NCI-H2029 (cell line): ENCODE data around the gene MAP2K3.
"Not testable (repeated sequence)": the region's sequence is repeated elsewhere in the genome, so short reads cannot be mapped to it uniquely, and the experiment has no call there.

Experiments
- DNase-seq: peaks from one replicate; lab custom pipeline; 2025; lab: John Stamatoyannopoulos, UW

Gene MAP2K3

GRCh38 chr17:21310061-21310765 is 25.7 kb downstream of the MAP2K3 start:
- DNase-seq = not testable (repeated sequence)

DNA sequence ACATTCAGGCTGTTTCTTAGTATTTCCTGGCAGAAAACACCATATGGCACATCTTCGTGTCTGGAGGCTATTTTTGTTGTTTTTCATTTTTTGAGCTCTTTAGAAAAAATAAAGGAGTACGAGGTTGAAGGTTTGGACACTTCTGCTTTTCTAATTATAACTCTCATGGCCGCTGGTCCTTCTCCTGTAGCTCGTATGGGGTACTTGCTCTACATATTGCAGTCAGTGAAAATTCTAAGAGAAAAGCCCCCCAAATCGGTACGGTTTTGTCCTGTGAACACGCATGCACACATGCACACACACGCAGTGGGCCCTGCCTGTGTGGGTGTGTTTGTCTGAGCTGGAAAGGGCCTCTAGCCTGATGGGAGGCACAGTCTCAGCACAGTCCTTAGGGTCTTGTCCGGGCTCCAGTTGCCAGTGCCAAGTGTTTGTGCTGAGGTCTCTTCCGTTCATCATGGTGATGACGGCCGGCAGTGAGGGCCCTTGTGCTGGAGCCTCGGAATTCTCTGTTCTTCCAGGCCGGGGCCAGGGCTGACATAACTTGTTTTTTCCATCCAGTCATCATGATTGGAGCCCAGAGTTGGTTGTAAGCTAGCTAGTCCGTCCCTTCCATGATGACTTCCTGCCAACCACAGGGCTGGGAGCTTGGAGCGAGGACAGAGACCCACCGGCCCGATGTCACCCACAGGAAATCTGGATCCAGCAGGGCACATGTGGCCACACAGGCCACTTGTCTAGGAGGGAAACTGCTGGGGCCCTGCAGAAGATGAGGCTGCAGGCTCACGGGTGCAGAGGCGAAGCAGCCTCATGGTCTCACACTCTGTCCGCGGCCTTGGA is 26.5 kb downstream of the MAP2K3 start:
- DNase-seq = not testable (repeated sequence)

- no peak for DNase-seq
Measured at GRCh38 chr17:21313320-21313719, 28.8 kb downstream of the MAP2K3 start.

GRCh38 chr17:21313761-21314160 is 29.2 kb downstream of the MAP2K3 start:
- DNase-seq = not testable (repeated sequence)

DNA sequence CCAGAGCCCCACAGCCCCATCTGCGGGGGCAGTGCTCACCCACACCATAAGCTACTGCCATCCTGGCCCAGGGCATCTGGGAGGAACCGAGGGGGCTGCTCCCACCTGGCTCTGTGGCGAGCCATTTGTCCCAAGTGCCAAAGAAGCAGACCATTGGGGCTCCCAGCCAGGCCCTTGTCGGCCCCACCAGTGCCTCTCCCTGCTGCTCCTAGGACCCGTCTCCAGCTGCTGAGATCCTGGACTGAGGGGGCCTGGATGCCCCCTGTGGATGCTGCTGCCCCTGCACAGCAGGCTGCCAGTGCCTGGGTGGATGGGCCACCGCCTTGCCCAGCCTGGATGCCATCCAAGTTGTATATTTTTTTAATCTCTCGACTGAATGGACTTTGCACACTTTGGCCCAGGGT is 29.8 kb downstream of the MAP2K3 start:
- DNase-seq = not testable (repeated sequence)

- not testable (repeated sequence) for DNase-seq
Measured at GRCh38 chr17:21314701-21315111, 30.2 kb downstream of the MAP2K3 start.

- DNase-seq = not testable (repeated sequence)
Measured at GRCh38 chr17:21315246-21316000, 30.9 kb downstream of the MAP2K3 start.

DNA sequence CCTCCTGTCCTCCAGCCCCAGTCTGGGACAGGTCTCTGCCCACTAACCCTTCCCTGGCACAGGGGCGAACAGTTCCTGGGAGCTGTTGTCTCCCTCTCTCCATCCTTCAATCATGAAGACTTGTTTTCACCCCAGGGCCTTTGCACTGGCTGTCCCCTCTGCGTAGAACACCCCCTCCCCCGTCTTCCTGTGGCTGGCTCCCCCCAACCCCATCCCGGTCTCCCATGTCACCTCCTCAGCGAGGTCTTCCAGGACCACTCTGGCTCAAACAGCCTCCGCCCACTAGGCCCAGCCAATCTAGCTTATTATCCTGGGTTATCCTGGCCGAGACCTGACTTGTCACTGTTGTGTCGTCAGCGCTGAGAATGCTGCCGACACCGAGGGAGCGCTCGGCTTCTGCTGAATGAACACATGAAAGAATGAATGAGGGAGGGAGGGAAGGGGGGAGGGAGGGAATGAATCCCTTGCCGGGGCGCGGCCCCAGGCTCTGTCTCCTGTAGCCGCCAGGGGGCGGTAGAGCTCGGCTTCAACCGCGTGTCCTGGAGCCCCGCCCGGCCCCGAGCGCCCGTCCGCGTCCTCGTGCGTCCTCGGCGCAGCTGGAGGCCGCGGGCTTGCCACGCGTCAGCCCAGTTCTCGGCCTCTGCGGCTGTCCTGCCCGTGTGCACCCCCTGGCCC is 31.8 kb downstream of the MAP2K3 start:
- not testable (repeated sequence) for DNase-seq

GRCh38 chr17:21316887-21317500 is 32.5 kb downstream of the MAP2K3 start:
- not testable (repeated sequence) for DNase-seq

GRCh38 chr17:21317821-21318220 is 33.3 kb downstream of the MAP2K3 start:
- DNase-seq = not testable (repeated sequence)

GRCh38 chr17:21318439-21318838 is 33.9 kb downstream of the MAP2K3 start:
- no peak for DNase-seq

DNA sequence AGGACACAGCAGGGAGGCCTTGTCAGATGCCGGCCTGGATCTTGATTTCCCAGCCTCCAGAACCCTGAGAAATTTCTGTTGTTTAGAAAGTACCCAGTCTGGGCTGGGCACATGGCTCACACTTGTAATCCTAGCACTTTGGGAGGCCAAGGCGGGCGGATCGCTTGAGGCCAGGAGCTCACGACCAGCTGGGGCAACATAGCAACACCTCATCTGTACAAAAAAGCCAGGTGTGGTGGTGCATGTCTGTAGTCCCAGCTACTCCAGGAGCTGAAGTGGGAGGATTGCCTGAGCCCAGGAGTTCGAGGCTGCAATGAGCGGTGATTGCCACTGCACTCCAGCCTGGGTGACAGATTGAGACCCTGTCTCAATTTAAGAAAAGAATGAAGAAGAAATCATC is 34.3 kb downstream of the MAP2K3 start:
- DNase-seq = not testable (repeated sequence)

DNA sequence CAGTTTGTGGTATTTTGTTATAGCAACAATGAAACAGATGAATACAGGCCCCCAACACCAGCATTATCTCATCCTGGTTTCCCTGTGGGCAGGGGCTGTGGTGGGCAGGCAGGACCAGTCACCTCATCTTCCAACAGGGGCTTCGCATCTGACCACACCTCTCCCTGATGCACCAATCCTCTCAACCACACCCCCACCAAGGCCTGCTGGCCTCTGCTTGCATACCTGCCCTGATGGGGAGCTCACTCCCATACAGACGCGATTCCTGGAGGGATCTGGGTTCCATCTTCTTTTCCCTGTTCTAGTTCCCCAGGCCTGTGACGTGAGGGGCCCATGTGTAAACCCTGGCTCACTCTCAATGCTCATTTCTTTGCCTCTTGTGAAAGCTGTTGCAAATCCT is 34.7 kb downstream of the MAP2K3 start:
- DNase-seq = not testable (repeated sequence)

- not testable (repeated sequence) for DNase-seq
Measured at GRCh38 chr17:21319686-21320375, 35.3 kb downstream of the MAP2K3 start.

- not testable (repeated sequence) for DNase-seq
Measured at GRCh38 chr17:21320430-21320829, 35.9 kb downstream of the MAP2K3 start.

DNA sequence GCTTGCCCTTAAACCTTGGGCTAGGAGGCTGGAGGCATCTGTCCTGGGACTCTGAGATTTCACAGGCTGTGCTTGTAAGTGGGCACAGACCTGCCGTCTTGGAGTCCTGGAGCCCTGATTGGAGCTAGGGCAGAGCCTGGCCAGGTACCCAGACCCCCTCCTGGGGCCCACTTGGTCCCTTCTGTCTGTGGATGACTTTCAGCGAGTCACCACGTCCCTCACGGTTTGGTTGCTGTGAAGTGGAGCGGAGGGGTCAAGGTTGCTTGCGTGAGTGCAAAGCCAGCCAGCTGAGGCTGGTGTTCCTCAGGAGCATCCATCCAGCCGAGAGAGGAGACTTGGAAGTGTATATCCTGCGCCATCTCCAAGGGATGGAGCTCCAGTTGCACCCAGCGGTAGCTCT is 36.5 kb downstream of the MAP2K3 start:
- DNase-seq = not testable (repeated sequence)

DNA sequence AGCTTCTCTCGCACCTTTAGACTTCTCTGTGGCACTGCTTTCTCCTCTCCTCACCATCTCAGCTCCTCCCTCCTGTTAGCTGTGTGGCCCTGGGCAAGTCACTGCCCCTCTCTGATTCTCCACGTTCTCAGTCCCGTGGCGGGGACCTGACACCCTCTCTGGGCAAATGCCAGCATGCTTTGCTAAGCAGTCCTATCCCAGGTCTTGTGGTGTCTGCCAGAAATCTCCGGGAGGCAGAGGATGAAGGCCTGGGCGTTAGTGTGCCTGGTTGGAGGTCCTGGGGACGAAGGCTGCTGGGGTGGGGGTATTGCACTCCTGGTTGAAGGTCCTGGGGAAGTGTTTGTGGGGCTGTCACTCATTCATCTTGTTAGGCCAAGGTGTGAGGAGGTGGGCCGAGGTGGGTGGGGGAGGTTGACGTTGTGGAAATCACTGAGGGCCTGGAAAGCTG is 37.3 kb downstream of the MAP2K3 start:
- DNase-seq = not testable (repeated sequence)

DNA sequence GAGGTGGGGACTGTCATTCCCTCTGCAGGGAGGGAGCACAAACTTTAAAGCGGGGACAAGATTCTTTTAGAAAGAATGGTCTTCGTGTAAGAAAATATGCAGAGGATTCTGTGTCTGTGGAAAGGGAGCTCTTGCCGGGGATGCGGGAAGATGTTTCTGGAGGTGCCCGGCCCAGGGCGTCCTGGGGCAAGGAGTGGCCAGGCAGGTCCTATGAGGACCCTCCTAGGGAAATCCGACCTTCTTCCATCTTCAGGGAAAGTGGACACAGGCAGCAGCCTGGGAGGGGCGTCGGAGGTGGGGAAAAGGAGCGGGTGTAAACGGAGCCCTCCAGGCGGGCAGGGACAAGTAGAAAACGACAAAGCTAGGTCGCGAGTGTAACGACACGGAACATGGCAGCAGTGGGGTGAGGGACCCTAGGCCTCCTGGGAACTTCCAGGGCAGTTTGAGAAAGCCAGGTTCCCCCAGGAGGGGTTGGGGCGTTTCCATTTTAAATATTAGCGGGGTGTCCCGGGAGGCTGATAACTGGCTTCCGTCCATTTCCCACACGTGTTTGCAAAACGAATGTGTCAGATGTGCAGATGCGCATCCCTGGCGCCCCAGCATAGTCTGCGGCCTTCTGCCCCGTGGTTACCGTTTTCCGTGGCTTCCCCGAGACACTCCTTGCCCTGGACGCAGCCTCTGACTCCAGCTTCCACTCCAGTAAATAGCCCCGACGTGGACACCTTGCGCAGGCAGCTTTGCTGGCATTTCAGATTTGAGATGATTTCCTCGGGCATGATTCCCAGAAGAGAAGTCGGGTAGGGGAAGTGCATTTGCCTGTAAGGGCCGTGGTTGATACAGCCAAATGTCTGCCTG is 39.0 kb downstream of the MAP2K3 start:
- DNase-seq = not testable (repeated sequence)

- not testable (repeated sequence) for DNase-seq
Measured at GRCh38 chr17:21324741-21325140, 40.2 kb downstream of the MAP2K3 start.

DNA sequence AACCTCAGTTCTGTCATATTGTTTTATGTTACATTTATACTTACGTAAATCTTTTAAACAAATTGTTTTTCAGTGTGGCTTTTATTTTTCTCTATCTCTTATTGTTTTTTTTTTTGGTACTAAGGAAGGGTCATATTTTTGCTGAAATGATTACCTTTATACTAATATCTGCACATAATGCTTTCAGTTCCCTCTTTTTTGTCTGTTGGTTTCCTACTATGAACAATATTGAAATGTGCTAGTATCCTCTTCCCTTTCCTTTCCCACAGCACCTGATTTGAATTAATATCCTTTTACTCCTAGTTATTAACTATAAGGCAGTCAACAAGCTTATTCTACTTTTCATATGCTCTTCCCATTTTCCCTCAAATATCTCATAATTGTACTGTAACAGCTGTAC is 43.4 kb downstream of the MAP2K3 start:
- DNase-seq = not testable (repeated sequence)
